GM19395 (cell line): ENCODE results near the gene RABL3.
"Not testable (repeated sequence)": the region's sequence is repeated elsewhere in the genome, so short reads cannot be mapped to it uniquely, and the experiment has no call there.

ENCODE experiments used
- ATAC-seq: cut with Tn5 transposase; IDR thresholded peaks from one replicate; pipeline ENCODE4 v1.9.1; 2021; ENCODE audit warnings: mild to moderate bottlenecking, moderate library complexity; ENCODE audit not compliant: unreplicated experiment

The RABL3 gene

GRCh38 chr3:120683671-120684301 lies 58.5 kb downstream of the RABL3 start:
- ATAC-seq: no peak

- no peak for ATAC-seq
These were observed 59.1 kb downstream of the RABL3 start for GRCh38 chr3:120683213-120683612.

GRCh38 chr3:120682095-120682681 lies 60.1 kb downstream of the RABL3 start, which contains the start of gene HGD:
TSS of gene HGD (minus strand) at chr3:120682239. CDS start at chr3:120682111, 128 bp downstream.
- ATAC-seq: no peak

GRCh38 chr3:120681506-120682038 lies 60.7 kb downstream of the RABL3 start:
- no peak for ATAC-seq

DNA sequence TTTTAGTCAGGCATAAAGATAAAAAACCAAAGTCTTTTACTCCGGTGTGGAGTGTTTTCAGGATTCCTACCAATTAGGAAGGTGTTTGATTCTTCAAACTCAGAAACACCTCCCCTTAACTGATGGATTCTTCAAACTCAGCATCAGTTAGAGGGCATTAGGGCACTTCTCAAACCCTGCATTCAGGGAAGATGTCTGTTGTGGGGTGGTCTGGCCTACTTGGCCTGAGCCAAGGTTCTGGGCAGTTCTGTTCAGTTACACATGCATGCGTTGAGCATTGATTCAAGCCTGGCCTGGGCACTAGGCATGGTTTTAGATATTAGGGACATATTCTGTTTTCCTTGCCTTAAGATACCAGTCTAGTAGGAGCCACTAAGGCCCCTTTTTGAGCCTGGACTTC lies 61.3 kb downstream of the RABL3 start:
- no peak for ATAC-seq

DNA sequence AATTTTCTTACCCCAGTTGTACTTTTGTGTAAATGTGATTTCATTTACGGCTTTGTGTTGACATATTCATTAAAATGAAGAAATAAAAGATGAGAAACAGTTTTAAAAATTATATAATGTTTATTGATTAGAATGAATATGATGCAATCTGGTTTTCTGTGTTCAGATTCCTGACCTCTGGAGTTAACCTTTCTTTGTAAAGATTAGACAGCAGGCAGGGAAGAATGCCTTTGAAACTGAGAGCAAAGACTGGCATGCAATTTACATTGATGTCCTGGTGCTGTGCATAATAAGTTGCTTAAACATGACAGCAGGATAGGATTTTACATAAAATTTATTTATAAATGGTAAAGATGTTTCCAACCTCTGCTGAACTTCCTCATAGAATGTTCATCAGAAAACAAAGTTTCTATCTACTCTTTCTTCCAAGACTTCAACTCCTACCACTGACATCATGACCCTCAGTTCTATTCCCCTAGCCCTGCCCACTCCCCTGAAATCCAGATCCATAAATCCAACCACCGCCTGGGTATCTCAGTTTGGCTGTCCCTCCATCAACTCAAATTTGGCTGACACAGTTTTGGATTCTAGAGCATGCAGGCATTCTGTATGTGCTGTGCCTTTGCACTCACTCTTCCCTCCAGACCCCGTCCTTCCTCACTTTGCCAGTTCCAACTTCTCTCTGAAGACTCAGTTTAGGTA lies 62.0 kb downstream of the RABL3 start:
- ATAC-seq: no peak

DNA sequence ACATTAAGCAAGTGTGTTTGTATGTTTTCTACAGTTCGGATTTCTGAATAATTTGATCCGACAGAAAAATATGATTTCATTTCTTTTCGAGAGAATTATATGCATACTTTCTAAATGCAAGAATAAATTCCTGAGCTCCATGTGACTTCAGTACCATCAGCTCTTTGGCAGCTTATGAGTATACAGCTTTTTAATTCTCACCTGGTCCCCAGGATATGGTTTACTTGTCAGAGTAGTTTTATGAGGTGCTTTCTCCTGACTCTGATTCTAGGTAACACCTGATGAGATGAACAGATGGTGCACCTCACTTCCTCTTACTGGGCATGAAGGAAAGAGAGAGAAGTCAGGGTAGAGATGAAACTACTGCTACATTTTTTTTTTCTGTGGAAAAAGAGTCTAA lies 63.3 kb downstream of the RABL3 start:
- ATAC-seq: peak; percentile 54

GRCh38 chr3:120678331-120678947 lies 63.9 kb downstream of the RABL3 start:
- peak; percentile 93 for ATAC-seq

DNA sequence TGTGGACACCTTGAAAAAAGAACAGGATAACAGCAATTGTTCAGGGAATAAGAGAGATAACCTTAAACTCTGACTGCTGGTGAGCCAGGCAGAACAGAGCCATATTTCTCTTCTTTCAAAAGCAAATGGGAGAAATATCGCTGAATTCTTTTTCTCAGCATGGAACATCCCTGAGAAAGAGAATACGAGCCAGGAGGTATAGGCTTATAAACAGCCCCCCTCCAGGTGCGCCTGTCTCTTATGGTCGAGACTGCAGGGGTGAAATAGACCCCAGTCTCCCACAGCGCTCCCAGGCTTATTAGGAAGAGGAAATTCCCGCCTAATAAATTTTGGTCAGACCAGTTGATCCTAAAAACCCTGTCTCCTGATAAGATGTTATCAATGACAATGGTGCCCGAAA lies 65.1 kb downstream of the RABL3 start:
- ATAC-seq: not testable (repeated sequence)

- no peak for ATAC-seq
These were observed 69.2 kb downstream of the RABL3 start for GRCh38 chr3:120673116-120673515.

DNA sequence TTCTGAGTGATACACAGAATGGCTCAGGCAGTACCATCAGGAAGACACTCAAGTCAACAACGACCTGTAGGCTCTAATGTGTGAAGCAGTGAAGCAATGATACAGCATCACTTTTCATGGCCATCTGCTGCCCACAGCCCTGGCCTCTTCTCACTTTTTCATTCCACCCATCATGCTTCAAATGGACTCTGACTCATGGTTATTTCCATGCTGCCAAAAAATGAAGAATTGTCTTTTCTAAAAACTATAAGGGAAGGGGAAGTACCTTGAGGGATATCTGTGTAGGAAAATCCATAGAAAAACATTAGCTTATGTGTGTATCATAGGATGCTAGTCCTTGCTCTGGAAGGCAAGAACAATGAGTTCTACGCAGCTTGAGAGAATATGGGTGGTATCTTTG lies 71.7 kb downstream of the RABL3 start:
- ATAC-seq: no peak

DNA sequence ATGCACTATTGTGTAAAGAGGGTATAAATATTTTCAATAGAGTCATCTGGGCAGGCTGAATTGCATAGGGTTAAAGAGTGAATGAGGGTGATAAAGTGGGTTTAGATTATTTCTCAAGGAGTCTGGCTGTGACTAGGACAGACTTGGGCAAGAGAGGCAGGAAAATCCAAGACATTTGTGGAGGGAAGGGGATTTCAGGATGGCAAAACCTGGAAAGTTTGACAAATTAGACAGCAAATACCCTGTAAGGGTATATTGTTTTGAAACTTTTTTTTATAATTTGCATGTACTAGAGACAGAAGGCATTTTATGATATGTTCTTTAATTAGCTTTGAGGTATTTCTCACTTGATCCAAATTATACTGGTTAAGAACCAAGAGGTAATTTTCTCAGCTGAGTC lies 77.4 kb downstream of the RABL3 start:
- no peak for ATAC-seq

DNA sequence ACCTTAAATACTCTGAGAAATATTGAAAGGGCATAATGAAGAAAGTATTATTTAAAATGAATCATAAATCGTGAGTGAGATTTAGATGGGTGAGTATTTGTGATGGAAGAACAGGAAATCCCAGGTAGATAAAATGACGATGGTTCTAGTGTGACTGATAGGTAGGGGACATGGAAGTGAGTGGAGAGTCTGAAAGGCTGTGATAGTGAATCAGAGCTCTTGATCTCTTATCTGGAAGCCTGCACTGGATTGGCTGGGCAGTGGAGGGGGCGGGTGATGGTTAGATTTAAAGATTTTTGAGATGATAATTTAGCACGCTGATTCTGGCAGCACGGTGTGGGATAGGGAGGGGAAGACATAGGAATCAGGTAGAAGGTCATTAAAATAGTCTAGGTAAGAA lies 80.4 kb downstream of the RABL3 start:
- ATAC-seq: no peak

- ATAC-seq: no peak
These were observed 81.0 kb downstream of the RABL3 start for GRCh38 chr3:120661106-120661905.

DNA sequence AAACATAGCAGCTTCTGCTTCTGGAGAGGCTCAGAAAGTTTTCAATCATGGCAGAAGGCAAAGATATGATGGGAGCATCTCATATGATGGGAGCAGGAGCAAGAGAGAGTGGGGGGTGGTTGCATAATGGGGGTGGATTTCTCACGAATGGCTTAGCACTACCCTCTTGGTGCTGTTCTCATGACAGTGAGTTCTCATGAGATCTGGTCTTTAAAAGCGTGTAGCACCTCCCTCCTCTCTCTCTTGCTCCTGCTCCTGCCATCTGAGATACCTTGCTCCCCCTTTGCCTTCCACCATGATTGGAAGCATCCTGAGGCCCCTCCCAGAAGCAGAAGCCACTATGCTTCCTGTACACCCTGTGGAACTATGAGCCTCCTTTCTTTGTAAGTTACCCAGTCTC lies 82.5 kb downstream of the RABL3 start:
- no peak for ATAC-seq

GRCh38 chr3:120659285-120659684 lies 83.0 kb downstream of the RABL3 start:
- ATAC-seq: no peak

DNA sequence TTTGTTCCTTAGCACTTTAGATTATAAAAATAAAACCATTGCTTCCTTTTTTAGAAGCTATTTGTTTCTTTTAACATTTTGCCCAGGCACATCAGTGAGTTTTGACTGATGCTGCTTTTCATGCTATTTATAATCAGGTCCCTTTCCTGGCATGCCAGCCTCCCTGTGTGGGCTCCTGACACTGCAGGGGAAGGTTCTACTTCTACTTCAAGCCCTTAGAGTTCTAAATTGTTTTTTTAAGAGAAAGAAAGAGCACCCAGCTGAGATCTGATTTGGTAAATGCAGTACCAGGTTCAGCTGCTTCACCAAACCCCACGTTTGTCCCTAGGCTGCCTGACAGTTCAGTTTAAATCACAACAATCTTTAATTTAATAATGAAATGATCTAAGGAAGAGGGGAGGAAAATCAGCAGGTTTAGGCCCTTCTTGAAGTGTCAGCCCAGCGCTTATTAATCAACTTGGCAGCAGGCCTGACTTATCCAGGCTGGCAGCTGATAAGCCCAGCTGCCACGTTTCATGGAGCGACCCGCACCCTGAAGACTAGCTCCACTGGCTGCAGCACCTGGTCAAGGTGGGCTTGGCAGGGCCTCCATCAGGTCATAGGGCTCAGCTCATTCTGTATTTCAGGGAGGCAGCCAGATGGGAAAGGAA lies 89.3 kb downstream of the RABL3 start:
- no peak for ATAC-seq

DNA sequence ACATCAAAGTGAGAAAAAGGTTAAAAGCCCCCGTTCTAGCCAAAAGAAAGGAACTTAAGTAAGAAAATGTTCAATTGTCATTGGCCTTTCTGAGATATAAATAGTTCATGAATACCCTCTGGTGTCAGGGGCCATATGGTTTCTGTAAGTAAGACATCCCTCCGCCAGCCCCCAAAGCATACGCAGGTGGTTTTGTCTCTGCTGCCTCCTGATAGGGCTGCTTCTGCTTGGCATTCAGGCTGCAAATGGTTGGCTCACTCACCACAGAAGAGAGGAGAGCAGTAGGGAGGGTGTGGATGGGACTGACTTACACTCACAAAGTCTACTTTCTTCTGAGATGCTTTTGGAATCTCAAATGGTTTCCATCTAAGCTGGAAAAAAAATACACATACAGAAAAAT lies 90.0 kb downstream of the RABL3 start:
- no peak for ATAC-seq

GRCh38 chr3:120650311-120650710 lies 92.0 kb downstream of the RABL3 start:
- no peak for ATAC-seq

DNA sequence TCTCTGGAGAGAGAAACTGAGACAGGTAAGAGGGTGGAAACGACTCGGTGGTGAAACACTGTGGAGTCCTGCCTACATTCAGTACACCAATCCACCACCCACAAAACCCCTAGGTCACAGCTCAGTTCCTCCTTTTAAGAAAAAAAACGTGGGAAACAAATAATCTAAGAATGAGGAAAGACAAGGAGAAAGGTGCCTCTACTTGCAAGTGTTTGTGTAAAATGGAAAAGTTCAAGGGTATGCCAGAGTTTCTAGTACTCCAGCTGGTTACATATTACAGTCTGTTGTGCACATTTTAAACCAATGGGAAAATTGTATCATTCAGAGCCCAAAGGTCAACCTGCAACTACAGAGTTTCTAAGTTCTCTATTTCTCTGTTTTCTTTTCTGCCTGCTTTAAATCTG lies 92.5 kb downstream of the RABL3 start:
- ATAC-seq: no peak
